ENCODE measurements around the gene SENP6.

DNA sequence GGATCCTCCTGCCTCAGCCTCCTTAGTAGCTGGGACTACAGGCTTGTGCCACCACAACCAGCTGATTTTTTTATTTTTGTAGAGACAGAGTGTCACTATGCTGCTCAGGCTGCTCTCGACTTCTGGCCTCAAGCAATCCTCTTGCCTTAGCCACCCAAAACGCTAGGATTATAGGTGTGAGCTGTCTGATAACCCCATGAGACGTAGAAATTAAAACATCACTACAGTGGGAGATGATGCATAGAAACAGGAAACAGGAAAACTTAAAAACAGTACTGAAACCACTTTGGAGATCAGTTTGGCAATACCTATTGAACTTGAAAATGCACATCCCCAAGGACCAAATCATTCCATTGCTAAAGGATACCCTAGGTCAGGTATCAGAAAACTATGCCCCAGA is 10.8 kb downstream of the SENP6 start:
- no peak for TF ChIP-seq ELF4 (IDR thresholded peaks at IDR 0.05)
- TF ChIP-seq SP1 (IDR thresholded peaks at IDR 0.05), result no peak
- TF ChIP-seq BHLHE40 (IDR thresholded peaks at IDR 0.05; ENCODE audit: borderline replicate concordance), result no peak
- TF ChIP-seq FOXK2 (IDR thresholded peaks at IDR 0.05), result no peak
- no peak for TF ChIP-seq SUZ12 (IDR thresholded peaks at IDR 0.05)
- no peak for TF ChIP-seq FOXM1 (IDR thresholded peaks at IDR 0.05; ENCODE audit: borderline replicate concordance)
- no peak for TF ChIP-seq ARNT (IDR thresholded peaks at IDR 0.05)
- no peak for TF ChIP-seq TARDBP (IDR thresholded peaks at IDR 0.05)
- TF ChIP-seq CTBP1 (IDR thresholded peaks at IDR 0.05; ENCODE audit: borderline replicate concordance), result no peak
- no peak for TF ChIP-seq NFRKB (IDR thresholded peaks at IDR 0.05)

All from HEK293T (cell line).